ENCODE measurements around the gene NXN.
A peak's percentile ranks its signal among the peaks of the same experiment; 100 is the strongest.

GRCh38 chr17:979539-980405 lies at the start of gene NXN:
- TF ChIP-seq, protein P1, sequence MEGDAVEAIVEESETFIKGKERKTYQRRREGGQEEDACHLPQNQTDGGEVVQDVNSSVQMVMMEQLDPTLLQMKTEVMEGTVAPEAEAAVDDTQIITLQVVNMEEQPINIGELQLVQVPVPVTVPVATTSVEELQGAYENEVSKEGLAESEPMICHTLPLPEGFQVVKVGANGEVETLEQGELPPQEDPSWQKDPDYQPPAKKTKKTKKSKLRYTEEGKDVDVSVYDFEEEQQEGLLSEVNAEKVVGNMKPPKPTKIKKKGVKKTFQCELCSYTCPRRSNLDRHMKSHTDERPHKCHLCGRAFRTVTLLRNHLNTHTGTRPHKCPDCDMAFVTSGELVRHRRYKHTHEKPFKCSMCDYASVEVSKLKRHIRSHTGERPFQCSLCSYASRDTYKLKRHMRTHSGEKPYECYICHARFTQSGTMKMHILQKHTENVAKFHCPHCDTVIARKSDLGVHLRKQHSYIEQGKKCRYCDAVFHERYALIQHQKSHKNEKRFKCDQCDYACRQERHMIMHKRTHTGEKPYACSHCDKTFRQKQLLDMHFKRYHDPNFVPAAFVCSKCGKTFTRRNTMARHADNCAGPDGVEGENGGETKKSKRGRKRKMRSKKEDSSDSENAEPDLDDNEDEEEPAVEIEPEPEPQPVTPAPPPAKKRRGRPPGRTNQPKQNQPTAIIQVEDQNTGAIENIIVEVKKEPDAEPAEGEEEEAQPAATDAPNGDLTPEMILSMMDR (conservative IDR thresholded peaks at IDR 0.05) = peak; percentile 41
- no peak for TF ChIP-seq ZFX (IDR thresholded peaks at IDR 0.05)

All from C4-2B (cell line).